IPS DF 4.7 (cell line): Measurements from ENCODE around the gene ABR.

ENCODE experiments used
- DNase-seq: peaks from one replicate; pipeline ENCODE4 v3.0.0-alpha.2; 2013; ENCODE audit warnings: low spot score; ENCODE audit errors: extremely low read depth

The ABR gene

DNA sequence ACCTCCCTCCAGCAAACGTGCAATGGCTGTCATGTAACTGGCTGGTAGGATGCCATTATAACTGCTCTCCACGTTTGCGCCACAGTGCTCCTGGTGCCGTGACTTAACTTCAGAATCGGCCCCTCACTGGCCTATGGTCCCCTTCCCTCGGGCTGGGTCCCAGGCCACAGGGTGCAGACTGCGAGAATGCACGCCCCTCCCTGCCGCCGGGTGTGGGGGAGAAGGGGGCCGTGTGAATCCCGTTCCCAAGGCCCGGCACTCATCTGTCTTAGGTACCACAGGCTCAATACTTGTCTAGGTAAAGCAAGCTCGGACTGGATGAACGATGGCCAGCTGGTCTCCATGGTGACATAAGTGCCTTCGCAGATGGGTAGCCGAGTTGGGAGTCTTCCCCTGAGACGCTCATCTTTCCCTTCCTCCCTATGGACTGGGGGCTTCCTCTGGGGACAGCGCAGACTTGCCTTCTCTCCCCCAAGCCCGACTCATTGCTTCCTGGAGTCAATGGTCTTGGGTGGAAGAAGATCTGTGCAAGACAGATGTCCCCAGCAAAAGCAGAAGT lies 145.1 kb downstream of the ABR start:
- no peak for DNase-seq

DNA sequence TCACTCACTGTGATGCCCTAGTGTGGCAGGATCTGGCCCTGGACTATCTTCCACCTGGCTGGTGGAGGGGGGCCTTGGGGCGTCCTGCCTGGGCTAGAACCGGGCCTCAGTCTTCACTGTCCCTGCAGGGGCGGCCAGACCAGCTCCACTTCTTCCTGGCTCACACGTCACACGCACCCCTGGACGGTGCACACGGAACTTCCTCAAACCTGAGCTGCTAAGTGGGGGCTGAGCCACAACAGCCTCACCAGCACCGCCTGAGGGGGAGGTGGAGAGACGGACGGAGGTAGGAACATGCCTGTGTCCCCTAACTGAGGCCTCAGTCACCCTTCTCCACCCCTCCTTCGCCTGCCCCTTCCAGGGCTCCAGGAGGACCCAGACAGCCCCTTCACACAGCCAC lies 146.3 kb downstream of the ABR start:
- DNase-seq = no peak

- DNase-seq = no peak
Observed at GRCh38 chr17:1032391-1032790, 147.4 kb downstream of the ABR start.

- no peak for DNase-seq
Observed at GRCh38 chr17:1031711-1032110, 148.1 kb downstream of the ABR start.

GRCh38 chr17:1030684-1031532 lies 148.9 kb downstream of the ABR start:
- no peak for DNase-seq

GRCh38 chr17:1029922-1030644 lies 149.7 kb downstream of the ABR start:
- no peak for DNase-seq

DNA sequence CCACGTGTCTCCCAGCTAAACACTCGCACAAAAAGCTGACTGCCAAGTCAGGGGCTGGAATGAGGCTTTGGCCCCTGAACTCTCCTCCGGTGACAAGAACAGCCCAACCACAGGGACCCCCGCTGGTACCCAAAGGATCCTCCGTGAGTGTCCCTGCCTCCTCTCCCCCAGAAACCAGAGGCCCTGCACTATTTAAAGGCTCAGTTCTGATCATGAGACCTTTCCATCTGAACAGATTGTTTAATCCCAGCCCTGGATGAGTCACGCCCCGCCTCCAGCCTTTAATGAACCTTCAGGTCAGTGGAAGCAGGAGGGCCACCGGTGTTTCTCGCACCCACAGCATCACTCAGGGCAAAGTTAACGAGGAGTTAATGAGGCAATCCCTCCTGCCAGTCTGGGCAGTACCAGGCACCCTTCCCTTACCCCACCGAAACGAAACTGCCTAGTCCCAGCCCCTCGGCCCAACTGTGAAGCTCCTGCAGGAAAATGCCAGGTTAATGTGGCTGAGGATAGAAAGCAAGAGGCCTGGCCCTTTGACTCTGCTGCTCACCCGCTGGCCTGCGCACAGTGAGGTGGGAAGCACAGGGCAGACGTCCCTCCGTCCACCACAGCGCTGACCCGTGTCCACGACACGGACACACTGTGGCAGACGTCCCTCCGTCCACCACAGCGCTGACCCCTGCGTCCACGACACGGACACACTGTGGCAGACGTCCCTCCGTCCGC lies 150.4 kb downstream of the ABR start:
- DNase-seq = no peak

DNA sequence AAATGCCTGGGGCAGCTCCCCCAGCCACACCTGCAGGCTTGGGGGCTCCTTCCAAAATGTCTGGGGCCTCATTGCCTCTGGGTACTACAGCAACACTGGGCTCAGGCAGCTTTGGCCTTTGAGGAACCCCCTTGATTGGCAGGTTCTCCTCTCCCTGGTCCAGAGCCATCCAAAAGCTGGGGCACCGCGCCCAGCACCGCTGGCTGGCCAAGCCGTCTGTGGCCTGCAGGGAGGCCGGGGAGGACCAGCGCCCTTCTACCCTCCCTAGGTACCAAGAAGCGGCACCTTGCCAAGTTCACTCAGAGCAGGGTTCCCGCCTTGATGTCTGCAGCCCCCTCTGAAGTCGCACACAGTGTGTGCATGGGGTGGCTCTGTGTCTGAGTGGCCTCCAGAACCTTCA lies 152.7 kb downstream of the ABR start:
- DNase-seq = no peak

DNA sequence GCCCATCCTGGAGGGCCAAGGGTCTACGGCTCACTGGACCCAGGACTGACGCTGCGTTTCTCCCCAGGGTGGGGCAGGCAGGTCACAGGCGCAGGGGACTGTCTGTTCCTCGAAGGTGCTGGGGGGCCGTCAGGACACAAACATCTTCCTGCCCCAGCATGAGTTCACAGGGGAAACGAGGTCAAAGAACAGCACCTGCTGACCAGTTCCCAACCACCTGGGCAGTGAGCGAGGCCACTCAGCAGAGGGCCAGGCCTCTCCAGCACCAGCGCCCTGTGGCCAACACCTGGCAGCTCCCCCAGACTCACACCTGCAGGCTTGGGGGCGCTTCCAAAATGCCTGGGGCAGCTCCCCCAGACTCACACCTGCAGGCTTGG lies 153.2 kb downstream of the ABR start:
- no peak for DNase-seq

GRCh38 chr17:1025733-1026598 lies 153.8 kb downstream of the ABR start:
- no peak for DNase-seq

DNA sequence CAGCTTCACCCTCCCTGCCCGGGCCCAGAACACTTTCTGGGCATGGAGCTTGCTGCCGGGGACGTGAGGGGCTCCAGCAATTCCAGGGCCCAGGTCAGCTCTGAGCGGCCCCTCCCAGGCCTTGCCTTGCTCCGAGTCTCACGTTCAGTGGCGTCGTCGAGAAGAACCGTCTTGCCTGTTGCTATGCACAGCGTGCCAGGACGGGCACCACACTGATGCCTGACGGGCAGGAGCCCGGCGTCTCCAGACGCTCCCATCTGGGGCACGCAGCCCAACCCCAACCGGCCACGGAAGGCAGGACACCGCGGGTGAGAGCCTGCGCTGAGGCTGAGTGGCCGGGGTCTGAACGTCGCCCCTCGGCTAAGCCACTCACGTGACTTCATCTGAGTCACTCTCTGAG lies 155.7 kb downstream of the ABR start:
- no peak for DNase-seq

- no peak for DNase-seq
Observed at GRCh38 chr17:1022278-1023024, 157.3 kb downstream of the ABR start.

DNA sequence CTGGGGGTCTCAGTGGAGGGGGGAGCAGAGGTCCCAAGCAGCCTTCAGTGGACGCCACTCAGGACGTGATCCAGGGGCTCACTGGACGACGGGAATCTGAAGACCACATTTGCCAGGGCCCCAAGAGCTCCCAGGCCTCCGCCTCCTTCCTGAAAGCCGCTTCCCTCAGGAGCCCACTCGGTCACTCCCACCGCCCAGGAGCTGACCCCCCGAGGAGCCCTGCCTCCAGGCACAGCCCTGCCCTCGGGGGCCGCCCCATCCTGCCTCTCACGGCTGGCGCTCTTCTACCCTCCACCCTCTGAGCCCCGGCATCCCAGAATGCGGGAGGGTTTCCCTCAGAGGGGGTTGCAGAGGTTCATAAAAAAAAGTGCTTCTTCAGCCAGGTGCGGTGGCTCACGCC lies 158.6 kb downstream of the ABR start:
- DNase-seq = no peak

DNA sequence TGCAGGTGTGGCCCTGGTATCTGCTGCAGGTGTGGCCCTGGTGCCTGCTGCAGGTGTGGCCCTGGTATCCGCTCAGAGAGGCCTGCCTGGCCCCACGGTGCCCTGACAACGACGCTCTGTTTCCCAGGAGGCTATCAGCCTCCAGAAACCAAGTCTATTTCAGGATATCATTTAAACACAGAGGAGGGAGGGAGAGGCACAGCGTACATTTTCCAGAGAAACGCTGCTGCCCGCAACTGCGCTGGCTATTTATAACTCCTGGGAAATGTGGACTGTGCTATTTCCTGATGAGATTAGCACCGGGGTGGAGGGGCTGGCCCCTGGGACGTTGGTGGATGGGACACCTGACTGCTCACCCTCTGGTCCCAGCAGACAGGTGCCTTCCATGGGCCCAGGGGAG lies 160.3 kb downstream of the ABR start:
- DNase-seq = no peak

DNA sequence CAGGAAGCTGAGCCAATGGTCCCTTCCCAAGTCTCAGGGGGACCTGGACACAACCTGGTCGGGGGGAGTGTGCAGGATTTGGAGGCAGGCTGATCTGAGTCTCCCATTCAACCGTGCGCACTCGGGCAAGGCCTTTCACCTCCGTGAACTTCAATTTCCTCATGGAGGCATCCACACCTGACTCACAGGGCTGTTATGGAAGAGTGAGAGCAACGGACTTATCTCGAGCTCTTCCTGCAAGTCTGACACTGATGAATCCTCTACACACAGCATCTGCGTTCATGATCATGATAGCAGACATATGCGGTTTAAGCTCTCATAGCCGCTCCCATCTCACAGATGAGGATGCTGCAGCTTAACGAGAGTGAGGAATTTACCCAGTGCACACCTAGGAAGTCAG lies 161.2 kb downstream of the ABR start:
- DNase-seq = no peak

DNA sequence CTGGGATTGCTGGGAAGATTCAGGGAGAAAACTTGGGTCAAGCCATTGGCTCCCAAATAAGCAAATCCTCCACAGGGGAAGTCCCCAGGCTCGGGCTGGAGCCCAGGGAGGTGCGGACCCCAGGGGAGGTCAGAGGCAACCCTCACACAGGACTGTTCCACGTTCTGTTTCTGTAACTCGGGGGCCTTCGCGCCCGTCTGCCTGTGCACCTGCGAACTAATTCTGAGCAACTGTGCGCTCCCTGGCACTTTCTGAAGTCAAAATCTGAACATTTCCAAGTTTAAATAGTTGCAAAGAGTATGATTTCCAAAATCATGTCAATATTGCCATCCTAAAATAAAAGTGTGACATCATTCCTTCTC lies 166.1 kb downstream of the ABR start:
- no peak for DNase-seq

GRCh38 chr17:1012823-1013728 lies 166.7 kb downstream of the ABR start:
- no peak for DNase-seq

- no peak for DNase-seq
Observed at GRCh38 chr17:1011760-1012735, 167.7 kb downstream of the ABR start.
